Activated CD4-positive, alpha-beta T cell treated with anti-CD3 and anti-CD28 coated beads for 48 hours (primary cell): Measurements from ENCODE around the gene FAM184B.
"Not testable (repeated sequence)": the region's sequence is repeated elsewhere in the genome, so short reads cannot be mapped to it uniquely, and the experiment has no call there.

Experiments used
- DNase-seq: peaks from one replicate; pipeline ENCODE4 v3.0.0-alpha.2; 2020

FAM184B gene

GRCh38 chr4:17713779-17714178 is 67.6 kb downstream of the FAM184B start:
- no peak for DNase-seq

- no peak for DNase-seq
Observed at GRCh38 chr4:17712166-17712565, 69.3 kb downstream of the FAM184B start.

DNA sequence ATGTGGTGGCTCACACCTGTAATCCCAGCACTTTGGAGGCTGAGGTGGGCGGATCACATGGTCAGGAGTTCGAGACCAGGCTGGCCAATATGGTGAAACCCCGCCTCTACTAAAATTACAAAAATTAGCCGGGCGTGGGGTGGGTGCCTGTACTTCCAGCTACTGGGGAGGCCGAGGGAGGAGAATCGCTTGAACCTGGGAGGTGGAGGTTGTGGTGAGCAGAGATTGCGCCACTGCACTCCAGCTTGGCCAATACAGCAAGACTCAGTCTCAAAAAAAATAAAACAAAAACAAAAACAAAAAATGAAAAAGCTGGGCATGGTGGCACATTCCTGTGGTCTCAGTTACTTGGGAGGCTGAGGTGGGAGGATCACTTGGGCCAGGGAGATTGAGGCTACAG is 70.2 kb downstream of the FAM184B start:
- not testable (repeated sequence) for DNase-seq

DNA sequence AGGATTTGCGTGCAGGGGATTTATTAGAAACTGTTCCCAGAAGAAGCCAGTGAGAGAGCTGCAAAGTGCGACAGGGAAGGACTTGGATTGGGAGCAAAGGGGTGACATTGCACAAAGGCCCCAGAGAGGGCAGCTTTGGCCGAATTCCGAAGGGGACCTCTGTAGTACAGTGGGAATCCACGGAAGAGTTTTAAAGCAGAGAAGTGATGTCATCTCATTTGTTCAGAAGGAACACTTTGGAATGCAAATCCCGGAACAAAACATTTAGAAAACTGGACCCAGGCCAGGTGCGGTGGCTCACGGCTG is 71.7 kb downstream of the FAM184B start:
- no peak for DNase-seq

- DNase-seq = no peak
Observed at GRCh38 chr4:17708992-17709762, 72.2 kb downstream of the FAM184B start.

DNA sequence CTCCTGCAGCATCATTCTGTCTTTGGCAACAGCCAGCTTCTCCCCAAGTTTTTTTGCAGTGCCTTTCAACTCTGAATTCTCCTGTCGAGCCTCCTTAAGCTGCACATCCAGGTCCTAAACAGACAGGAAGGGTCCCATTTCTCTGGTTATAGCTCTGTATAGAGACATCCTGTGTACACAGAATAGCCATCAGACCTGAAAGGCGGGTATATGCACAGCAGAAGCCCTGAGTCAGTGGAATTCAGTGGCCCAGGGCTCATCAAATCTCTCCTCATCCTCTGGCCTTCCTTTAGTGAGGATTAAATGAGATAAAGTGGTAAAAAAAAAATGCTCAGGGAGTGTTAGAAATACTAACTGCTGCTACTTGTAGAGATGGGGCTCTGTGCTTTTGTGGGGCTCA is 73.8 kb downstream of the FAM184B start:
- no peak for DNase-seq

DNA sequence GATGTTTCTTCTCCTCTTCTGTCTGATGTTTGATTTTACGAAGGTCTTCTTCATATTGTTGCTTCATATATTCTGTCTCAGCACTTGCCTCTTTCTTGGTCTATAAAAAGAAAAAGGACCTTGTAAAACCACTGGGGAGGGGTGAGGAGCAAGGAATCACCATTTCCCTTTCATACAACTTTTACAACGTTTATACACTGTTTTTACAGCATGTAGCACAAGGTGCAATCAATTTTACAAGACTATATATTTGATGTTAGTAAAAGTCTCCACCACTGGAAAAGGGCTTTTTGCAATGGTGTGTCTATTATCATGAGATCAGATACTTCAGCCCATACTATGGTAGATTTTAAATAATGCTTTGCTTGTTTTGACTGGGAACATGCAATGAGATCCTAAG is 76.3 kb downstream of the FAM184B start:
- DNase-seq = no peak

GRCh38 chr4:17704020-17704650 is 77.3 kb downstream of the FAM184B start:
- DNase-seq = no peak

GRCh38 chr4:17702641-17703040 is 78.8 kb downstream of the FAM184B start:
- no peak for DNase-seq

- DNase-seq = no peak
Observed at GRCh38 chr4:17701882-17702281, 79.5 kb downstream of the FAM184B start.

DNA sequence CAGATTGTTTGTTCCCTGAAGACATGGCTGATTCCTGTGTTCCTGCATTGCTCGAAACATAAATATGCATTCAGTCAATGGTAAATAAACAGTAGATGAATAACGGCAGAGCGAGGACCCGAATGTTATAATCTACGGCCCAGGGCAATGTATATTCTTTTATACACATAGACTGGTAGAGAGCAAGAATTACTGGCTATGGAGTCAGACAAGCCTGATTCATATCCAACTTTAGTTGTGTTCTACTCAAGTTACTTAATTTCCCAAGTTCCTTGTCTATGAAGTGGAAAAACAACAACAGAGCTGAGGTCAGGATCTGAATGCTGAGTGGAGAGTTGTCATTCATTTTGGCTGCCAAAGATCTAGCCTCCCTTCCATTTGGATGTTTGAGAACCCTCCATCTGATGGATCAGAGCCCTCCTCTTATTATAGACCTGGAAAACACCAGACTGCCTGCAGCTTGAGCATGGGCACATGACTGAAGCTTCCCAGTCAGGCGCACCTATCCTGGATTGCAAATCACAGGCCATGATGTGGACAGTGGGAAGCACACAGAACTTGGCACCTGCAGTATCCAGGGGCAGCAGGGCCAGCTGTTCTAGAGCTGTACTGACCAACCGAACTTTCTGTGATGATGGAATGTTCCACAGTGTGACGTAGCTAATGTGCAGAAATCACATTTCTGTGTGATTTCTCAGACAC is 80.1 kb downstream of the FAM184B start:
- DNase-seq = no peak

DNA sequence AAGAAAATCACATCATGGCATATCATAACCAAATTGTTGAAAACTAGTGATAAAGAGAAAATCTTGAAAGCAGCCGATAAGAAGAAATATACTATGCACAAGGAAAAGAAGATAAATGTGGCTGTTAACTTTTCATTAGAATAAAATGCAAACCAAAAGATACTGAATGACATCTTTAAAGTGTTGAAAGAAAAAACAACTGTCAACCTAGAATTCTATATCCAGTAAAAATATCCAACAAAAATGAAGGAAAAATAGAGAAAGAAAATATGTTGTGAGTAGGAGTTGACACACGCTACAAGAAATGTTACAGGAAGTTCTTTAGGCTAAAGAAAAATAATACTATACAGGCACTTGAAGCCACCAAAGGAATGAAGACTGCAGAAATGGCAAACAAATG is 82.0 kb downstream of the FAM184B start:
- DNase-seq = no peak

DNA sequence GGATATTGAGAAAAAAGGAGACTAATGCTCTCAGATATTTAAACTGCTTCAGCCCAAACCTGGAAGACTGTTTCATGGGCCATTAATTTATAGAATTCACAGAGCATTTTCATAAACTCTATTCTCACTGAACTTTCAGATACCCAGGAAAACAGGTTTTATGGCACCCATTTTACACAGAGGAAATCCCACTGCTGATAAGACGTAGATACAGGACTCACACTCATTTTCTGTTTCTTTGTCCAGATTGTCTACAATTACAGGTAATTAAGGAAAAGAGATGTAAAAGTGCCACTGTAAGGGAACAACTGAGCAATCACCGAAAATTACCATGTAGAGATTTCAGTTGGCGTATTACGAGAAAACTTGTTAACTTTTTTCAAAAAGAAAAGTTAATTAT is 83.3 kb downstream of the FAM184B start:
- no peak for DNase-seq

DNA sequence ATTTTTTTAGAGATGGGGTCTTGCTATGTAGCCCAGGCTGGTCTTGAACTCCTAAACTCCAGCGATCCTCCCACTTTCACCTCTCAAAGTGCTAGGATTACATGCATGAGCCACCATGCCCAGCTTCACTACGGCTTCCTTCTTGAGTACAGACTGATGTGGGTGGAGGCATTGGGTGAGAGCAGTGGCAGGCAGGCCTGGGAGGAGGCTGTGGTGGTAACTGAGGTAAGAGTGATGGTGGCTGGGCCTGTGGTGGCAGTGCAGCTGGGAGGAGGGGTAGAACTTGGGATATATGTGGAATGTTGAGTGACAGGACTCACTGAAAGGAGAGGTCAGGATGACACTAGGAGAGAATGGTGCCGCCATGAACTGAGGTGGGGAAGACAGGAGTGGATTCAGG is 86.1 kb downstream of the FAM184B start:
- DNase-seq = no peak

- DNase-seq = no peak
Observed at GRCh38 chr4:17694552-17694951, 86.9 kb downstream of the FAM184B start.

DNA sequence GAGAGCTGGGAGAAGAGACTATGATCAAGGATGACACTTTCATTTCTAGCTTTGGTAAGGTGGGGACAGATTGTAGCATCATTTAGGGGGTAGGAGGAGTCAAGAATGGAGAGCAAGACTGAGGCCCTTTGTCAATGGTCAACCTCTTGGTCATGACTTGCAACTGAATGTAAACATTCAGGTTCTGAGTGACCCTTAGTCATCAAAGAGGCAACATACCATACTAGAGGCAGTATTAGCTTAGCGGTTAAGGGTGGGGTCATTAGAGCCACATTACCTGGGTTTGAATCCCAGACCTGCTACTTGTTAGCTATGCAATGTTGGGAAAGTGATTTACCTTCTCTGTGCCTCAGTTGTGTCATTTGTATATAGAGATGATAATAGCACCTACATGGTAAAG is 90.5 kb downstream of the FAM184B start:
- no peak for DNase-seq

DNA sequence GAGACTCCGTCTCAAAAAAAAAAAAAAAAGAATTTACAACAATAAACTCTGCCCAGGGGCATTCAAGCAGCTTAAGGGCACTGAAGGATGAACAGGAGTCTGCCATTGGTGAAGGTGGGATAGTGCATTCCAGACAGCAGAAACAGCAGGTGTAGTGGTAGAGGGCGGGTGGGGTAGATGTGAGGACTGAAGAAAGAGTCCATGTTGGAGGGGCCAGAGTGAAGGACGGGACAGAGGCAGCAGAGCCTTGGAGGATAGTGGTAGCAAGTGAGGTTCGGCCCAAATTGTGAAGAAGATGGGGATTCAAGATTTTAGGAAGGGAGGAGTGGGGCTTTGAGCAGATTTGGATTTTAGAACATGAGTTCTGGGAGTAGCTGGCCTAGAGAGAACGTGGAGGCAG is 91.3 kb downstream of the FAM184B start:
- no peak for DNase-seq

GRCh38 chr4:17688011-17688441 is 93.4 kb downstream of the FAM184B start:
- no peak for DNase-seq

DNA sequence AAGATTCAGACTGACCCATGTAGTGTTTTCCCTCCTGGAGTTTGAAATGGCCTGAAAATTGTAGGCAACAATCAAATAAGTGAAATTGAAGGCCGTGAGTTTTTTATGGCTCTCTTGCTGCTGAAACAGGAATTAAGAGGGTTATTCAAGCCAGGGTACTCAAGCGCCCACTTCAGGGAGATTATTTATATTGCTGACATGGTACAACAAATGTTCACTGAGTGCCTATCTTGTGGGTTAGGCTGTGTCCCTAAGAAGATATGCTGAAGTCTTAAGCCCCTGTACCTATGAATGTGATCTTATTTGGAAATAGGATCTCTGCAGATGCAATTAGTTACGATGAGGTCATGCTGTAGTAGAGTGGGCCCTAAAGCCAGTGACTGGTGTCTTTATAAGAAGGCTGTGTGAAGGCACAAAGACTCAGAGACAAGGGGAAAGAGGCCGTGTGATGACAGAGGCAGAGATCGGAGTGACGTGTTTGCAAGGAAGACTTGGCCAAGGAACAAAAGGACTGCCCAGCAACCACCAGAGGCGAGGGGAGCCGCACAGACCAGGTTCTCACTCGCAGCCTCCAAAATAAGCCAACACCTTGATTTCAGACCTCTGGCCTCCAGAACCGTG is 94.1 kb downstream of the FAM184B start:
- no peak for DNase-seq

DNA sequence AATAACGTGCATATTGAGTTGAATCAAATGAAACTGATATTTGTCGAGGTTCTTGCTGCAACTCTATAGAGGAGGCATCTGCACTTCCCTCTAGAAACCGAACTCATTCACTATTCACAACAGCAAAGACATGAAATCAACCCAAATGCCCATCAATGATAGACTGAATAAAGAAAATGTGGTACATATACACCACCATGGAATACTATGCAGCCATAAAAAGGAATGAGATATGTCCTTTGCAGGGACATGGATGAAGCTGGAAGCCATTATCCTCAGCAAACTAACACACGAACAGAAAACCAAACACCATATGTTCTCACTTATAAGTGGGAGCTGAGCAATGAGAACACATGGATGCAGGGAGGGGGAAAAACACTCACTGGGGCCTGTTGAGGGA is 96.8 kb downstream of the FAM184B start:
- DNase-seq = not testable (repeated sequence)

GRCh38 chr4:17682222-17682566 is 99.2 kb downstream of the FAM184B start:
- DNase-seq = no peak

- no peak for DNase-seq
Observed at GRCh38 chr4:17681281-17682221, 99.9 kb downstream of the FAM184B start.
